HG03571 (cell line): ENCODE data around the gene RSAD1.

Experiments used
- ATAC-seq: cut with Tn5 transposase; IDR thresholded peaks from one replicate; pipeline ENCODE4 v1.9.1; 2021; ENCODE audit not compliant: unreplicated experiment

The RSAD1 gene

DNA sequence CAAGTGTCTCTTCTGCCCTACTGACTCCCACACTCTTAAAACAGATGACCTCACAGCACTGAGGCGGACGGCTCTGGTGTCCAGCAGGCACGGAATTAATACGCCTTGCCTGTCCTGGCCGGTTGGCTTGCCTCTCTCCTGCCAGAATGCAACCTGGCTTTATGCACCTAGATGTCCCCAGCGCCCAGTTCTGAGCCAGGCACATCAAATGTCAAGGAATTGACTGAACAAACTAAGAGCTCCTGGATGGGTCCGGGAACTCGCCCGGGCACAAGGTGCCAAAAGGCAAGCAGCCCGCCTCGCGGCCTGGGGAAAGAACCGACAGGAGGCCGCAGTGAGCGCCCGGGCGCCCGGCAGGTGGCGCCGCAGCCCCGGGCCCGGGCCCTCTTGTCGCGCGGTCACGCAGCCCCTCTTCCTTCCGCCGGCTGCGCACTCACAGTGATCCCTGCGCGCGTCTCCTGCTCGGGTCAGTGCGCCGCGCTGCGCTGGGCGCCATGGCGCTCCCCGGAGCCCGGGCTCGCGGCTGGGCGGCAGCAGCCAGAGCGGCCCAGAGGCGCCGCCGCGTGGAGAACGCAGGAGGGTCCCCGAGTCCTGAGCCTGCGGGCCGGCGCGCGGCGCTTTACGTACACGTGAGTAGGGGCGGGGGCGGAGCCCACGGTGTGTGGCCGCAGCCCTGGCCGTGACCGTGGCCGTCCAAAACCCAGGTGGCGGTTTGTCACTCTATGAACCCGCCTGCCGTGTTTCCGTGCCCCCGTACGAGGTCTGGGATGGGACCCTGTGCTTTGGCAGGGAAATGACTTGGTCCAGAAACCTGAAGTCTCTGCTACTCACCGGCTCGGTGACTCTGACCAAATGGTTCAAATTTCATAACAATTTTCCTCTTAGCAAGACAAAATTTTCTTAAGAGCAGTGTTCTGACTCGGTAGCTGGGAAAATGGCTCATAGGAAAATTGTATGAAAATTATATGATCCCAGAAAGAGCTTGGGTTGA is at the start of gene RSAD1:
RSAD1 (plus strand) TSS at position 470 of the 991 bp plus-strand sequence; CDS start at position 495, 25 bp downstream.
- peak; percentile 90 for ATAC-seq

DNA sequence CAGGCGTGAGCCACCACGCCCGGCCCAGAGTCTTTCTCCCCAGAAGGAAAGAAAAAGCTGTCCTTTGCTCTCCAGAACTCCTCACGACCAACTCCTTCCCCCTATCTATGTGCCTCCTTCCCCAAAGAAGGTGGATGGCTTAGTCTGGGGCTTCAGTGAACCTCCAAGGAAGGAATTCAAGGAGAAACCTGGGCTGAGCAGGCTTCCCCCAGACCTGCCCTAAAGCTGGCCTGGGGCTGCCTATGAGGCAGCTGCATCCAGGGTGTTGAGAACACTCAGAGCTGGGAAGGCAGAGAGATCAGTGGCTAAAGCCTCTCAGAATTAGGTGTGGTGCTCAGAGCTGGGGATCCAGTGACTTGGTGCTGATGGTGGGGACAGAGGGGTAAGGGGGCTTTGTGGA is 48.9 kb upstream of the RSAD1 start:
- no peak for ATAC-seq

DNA sequence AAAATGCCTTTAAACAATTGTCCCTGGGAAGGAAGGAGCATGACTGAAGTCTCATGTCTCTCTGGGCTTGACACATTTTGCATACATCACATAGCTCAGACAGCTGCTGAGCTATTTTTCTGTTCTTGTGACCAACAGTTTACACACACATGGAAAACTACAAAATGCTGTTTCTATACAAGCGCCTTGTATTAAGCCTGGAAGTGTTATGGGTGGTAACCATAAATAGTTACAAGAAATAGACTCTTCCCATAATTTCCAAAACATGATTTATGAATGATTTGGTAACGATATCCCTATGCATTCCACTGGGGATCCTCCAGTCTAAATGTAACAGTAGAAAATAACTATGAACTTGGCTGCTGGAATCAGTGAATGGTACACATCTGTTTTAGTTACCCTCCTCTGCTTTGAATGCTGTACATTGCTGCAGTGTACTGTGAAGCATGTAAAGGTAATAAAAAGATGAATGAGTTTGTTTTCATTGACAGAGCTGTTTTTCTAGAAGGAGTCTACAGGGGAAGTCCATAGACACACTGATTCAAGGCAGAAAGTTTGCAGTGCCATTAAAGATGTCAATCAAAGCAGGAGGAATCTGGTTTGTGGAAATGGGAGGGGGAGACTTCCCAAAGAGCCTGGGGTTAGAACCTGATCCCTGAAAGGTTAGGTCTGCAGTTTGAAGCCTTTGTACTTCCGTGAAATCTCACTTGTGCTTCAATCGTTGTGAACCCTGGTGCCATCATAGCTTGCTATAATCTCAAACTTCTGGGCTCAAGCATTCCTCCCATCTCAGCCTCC is 47.6 kb upstream of the RSAD1 start:
- no peak for ATAC-seq

DNA sequence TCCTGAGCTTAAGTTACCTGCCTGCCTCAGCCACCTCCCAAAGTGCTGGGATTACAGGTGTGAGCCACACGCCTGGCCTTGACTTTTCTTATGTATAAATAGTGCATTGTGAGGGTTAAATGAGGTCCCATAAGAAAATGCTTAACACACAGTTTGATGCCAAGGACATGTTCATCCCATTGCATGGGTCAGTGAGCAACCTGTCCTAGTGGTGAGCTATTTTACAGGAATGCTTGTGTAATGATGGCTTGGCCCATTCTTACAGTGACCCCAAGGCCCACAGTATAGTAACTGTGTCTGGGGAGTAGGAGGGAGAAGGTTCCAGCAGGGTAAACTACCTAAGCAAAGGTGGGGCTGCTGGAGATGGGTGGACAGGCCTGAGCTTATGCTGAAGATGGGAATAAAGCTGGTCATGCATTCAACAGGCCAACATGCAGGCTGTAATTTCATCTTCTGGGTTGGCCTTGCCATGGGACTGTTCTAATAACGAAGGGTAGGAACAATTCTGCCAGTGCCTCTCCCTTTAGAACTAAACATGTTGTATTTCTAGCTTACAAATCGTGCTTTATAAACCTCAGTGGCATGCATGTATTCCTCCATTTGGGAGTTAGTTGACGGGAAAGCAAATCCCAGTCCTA is 46.4 kb upstream of the RSAD1 start:
- no peak for ATAC-seq

DNA sequence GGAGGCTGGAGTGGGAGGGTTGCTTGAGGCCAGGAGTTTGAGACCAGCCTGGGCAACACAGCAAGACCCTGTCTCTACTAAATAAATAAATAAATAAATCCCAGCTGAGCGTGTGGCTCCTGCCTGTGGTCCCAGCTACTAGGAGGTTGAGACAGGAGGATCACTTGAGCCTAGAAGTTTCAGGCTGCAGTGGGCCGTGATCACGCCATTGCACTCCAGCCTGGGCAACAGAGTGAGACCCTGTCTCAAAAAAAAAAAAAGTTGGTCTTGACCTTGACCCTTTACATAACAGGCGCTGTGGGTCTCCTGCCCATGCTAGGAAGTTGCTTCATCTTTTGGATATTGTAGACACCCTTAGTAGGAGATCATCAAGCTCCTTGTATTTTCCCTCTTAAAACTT is 41.3 kb upstream of the RSAD1 start:
- ATAC-seq: no peak

DNA sequence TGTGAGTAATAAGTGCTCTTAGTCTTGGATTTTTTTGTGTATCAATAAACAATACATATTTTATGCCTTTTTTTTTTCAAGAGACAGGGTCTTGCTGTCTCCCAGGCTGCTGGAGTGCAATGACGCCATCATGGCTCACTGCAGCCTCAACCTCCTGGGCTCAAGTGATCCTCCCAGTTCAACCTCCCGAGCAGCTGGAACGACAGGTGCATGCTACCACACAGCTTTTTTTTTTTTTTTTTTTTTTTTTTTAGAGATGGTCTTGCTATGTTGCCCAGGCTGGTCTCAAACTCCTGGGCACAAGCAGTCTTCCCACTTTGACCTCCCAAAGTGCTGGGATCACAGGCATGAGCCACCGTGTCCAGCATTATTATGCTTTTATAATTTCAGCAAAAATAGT is 39.7 kb upstream of the RSAD1 start:
- no peak for ATAC-seq

DNA sequence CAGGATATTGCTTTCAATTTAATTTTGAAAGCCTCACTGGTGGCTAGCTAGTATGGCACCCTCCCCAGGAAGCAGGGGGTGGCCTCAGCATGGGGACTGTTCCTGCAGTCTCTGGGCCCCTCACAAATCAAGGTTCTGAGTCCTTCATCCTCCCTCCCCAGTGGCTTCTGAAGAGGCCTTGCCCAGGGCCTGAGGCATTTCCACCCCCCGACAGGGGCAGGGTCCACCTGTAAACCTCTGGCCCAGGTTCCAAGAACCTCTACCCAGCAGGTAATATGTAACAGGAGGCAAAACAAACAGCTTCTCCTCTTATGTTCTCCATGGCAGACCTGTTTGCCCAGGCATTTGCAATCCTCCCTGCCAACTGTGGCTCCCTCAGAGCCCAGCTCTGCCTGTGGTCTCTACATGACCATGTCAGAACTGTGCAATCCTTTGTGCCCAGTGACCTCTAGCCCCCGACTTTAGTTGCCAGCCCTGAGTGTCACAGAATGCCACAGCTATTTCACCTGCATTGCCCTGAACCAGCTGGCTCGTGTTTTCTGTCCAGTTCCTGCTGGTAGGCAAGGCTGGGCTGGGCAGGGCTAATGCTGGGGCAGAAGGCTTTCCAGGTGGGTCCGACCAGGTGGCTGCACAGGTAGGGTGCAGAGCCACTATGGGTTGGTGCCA is 38.4 kb upstream of the RSAD1 start:
- no peak for ATAC-seq

DNA sequence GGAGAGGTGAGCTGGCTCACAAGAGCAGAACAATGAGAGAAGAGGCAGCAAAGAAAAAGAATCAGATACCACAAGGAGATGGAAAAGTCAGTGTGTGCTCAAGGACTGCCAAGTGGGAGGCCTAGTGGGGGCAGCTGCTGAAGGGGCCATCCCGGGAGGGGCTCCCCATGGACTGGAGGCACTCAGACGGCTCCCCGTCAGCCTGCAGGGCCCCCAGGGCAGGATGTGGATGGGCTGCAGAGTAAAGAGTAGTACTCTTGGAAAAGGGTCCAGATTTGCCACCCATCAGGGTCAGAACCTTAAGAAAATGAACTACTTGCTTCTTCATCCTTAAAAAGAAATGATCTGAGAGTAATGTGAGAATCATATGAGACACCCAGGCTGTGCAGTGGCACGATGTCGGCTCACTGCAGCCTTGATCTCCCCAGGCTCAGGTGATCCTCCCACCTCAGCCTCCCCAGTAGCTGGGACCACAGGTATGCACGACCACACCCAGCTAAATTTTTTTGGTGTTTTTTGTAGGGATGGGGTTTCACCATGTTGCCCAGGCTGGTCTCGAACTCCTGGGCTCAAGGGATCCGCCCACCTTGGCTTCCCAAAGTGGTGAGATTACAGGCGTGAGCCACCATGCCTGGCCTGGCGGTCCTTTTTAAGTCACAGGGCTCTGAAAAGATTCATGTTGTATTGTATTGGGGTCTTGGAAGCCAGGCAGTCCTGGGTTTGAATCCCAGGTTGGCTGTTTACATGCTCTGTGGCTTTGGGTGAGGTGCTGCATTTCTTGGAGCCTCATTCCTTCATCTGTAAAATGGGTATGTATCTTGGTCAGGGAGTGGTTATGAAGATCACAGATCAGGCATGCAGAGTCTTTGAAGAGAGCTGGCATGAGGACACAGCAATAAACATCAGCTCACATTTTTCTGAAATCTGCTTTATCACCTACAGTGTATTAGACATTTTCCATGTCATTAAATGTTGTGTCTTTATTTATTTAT is 37.5 kb upstream of the RSAD1 start:
- ATAC-seq: no peak

DNA sequence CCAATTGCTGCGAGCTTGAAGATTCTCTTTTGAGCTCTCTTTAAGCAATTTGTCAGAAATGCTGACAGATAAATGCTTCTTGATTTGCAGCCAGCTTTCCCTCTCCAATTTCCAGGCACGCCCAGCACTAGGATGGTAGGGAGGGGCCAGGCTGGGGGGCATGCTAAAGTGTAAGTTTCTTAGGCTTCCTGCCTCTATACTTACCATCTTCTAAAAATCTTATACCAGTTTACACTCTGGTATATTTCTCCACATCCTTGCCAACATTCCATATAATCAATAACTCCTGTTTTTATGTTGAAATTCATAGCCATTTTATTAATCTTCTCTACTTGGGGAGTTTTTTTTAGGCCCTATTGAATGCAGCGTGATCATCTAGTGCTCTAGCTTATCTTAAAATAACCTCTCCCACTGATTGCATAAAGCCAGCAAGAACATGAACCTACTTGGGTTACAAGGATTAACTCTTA is 35.1 kb upstream of the RSAD1 start:
- no peak for ATAC-seq

DNA sequence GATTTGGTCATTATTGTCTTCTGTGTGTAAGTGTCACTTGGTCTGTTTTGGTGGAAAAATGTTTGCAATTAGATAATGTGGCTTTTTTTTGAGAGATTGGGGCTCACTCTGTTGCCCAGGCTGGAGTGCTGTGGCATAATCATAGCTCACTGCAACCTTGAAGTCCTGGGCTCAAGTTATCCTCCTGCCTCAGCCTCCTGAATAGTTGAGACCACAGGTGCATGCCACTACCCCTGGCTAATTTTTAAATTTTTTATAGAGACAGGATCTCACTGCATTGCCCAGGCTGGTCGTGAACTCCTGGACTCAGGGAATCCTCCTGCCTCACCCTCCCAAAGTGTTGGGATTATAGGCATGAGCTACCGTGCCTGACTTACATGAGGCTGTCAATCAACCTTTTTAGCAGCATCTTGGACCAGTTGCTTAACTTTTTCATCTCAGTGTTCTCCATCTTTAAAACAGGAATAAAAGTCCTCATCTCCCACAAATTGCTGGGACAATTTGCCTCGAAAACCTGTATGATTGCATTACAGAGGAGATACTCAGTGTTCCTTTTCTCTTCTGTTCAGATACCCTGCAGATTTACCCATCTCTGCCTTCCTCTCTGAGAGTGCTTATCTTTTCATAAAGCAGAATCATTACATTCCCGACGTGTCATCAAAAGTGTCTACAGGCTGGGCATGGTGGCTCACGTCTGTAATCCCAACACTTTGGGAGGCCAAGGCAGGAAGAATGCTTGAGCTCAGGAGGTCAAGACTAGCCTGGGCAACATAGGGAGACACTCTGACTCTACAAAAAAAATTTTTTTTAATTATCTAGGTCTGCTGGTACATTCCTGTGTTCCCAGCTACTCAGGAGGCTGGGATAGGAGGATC is 33.6 kb upstream of the RSAD1 start:
- ATAC-seq: no peak

DNA sequence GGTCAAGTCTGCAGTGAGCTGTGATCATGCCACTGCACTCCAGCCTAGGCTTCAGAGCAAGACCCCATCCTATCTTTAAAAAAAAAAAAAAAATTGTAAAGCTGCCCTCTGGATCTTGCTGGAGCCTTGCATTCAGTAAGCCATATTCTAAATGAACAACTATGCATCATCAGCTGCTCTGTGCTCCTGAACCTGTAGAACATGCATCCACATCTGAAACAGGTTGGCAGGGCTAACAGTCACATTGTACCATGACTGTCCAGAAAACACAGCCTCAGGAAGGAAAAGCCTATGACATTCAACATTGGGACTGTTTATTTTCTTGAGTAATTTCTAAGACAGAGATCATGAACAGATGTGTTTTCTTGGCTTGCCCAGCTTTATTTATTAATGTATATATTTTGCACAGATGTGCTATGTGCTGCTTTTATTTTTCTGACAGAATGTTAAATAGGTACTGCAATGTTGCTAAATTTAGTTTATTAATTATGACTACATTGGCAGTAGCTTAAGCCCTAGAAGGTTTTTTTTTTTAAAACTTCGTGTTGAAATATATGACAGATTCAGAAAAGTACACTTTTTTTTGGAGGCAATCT is 32.8 kb upstream of the RSAD1 start:
- ATAC-seq: no peak

DNA sequence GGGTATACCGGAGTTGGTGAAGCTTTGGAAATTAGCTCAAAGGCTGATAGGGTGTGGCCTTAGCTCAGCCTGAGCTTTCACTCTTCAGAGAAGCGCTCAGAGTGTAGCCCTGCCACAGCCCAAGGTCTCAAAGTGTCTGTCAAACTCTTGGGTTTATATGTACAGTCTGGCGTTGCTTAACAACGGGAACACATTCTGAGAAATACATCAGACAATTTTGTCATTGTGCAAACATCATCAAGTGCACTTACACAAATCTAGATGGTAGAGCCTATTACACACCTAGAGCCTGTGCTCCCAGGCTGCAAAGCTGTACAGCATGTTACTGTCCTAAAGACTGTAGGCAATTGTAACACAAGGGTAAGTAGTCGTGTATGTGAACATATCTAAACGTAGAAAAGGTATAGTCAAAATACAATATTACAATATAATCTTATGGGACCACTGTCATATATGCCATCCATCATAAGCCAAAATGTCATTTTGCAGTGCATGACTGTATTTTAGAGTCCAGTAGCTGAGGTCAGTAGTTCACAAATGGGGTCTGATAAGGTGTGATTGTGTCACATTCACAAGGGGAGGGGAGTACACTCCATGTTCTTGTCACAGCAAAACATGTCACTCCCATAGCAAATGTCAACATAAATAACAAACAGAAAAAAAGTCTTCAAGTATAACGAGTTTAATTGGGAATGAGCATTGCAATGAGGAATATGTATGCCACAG is 30.6 kb upstream of the RSAD1 start:
- no peak for ATAC-seq

DNA sequence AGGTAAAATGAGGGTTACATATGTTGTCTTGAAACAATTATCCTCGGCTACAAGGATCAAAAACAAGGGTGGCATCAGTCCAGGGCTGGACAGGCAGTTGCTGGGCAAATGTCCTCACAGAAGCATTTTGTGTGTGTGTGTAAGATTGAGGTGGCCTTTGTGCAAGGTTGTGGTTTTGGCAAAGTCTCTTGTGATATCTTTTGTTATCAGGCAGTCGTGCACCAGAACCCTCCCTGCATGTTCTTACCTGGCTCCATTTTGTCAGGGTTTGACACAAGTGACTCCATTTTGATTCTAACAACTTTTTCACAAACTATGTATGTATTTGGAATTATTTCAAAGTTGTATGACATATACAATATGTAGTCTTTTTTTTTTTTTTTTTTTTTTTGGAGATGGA is 30.0 kb upstream of the RSAD1 start:
- no peak for ATAC-seq

DNA sequence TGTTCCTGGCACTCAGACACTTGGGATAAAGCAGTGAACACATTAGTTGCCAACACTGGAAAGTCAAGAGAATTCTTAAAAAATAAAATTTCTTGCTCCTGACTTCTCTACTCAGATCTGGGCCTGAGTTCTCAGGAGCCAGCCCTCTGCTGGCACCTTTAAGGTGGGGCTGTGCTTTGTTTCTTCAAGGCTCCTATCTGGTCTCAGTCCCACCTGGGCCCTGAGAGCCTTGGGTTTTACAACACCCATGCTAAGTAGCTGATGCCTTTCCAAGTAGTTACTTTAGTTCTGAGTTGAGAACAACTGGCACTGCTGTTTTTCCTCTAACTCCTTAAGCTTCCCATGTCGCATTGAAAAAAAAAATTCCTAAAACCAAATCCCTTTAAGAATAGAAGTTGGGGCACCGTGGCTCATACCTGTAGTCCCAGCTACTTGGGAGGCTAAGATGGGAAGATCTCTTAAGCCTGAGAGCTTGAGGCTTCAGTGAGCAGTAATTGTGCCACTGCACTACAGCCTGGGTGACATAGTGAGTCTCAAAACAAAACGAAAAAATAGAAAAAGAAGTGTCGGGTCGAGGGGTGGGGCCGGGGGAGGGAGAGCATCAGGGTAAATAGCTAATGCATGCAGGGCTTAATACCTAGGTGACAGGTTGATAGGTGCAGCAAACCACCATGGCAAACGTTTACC is 26.6 kb upstream of the RSAD1 start:
- no peak for ATAC-seq

DNA sequence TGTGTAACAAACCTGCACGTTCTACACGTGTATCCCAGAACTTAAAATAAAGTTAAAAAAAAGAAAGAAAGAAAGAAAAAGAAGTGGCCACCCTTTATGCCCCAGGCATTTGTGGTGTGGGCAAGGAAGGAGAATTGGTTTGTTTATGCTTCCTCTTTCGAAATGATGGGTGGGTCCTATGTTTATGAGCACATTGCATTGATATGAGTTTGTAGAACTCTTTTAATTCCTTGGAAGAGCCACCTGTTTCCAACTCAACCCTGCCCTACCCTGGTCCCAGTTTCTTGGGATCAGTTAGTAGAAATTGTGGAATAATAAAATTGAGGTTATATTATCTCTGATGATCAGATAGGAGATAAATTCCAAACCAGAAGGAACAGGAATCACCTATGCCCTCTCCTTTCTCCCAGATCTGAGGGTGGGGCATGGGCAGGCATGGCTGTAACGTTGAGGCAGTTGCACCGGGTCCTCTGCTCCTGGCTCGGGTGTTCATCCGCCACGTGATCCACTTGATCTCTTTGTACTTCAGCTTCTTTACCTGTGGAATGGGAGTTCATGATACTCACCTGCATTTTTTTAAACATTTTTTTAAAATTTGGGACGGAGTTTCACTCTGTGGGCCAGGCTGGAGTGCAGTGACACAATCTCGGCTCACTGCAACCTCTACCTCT is 25.9 kb upstream of the RSAD1 start:
- ATAC-seq: peak; percentile 59

DNA sequence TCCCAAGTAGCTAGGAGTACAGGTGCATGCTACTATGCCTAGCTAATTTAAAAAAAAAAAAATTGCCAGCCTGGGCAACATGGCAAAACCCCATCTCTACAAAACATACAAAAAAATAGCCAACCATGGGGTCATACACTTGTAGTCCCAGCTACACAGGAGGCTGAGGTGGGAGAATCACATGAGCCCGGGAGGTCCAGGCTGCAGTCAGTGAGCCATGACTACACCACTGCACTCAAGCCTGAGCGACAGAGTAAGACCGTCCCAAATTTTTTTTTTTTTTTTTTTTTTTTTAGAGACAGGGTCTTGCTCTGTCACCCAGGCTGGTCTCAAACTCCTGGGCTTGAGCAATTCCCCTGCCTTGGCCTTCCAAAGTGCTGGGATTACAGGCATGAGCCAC is 24.8 kb upstream of the RSAD1 start:
- no peak for ATAC-seq
